T-helper 2 cell (primary cell): ENCODE data around the gene PELI2.
"Not testable (repeated sequence)": the region's sequence is repeated elsewhere in the genome, so short reads cannot be mapped to it uniquely, and the experiment has no call there.

Source experiments
- DNase-seq, 5 experiments: peaks; one replicate each; pipeline versions ENCODE4 v3.0.0 to v3.0.0-alpha.2; 2012 to 2022

Gene PELI2

DNA sequence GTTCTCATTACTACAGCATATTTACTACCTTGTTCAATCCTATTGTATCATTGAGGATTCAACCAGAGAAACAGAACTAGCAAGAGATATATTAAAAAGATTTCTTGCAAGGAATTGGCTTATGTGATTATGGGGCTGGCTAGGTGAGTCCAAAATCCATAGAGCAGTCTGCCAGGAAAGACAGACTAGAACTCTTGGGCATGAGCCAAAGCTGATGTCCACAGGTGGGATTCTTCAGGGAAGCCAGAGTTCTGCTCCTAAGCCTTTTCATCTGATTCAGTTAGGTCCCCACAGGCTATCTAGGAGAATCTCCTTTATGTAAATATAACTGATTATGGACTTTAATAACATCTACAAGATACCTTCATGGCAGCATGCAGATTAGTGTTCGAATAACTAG is 26.0 kb downstream of the PELI2 start:
- DNase-seq = no peak

DNA sequence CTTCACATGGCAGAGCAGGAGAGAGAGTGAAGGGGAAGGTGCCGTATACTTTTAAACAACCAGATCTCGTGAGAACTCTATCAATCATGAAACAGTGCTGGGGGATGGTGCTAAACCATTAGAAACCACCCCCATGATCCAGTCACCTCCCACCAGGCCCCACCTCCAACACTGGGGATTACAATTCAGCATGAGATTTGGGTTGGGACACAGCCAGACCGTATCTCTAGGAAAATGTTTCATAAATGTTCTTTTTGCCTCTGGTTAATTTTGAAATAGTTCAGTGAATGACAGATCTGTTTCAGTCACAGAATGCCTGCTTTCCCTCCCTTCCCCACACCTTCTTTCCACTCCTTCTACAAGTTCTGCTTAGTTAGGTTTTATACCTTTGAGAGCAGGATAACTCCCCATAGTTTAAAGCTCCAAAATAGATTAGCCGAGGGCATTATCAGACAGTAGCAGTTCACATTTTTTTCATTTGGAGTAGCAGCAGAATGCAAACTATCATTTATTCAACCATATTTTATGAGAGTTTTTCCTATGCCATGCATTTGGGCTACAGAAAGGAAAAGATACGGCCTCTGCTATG is 27.1 kb downstream of the PELI2 start:
- no peak for DNase-seq

DNA sequence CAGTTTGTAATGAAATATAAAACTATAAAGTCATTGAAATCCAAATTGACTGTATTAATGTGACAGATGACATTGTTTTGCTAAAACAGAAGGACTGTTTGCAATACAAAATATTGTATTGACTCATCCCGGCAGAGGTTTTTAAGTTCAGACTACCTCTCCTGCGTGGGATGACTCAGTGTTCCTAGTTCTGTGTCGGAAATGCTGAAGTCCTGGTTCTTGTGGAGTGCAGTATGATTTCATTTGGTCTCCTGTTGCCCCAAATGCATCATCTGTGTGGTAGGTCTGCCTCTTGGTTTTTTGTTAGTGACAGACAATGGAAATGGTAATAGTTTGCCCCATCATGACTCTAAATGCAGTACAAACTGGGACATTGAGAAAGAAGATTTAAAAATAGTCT is 27.8 kb downstream of the PELI2 start:
- DNase-seq = peak in 1 of 5 experiments; percentile 64

DNA sequence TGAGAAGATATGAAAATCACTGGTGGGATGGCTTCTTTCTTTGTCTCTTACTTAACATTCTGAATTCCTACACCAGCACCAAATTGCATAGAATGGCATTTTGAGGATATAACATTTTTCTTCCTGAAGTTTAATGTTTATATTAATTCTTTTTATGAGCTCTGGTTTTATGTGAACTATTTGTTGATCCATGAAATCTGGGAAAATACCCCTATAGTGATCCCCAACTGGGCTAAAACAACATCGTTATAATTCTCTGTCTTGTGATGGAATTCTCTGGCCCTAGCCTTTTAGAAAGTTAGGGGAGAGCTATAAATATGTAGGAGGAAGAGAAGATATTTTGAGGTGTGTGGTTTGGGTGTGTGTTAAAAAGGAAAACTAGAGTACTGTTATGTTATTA is 29.2 kb downstream of the PELI2 start:
- DNase-seq = no peak

DNA sequence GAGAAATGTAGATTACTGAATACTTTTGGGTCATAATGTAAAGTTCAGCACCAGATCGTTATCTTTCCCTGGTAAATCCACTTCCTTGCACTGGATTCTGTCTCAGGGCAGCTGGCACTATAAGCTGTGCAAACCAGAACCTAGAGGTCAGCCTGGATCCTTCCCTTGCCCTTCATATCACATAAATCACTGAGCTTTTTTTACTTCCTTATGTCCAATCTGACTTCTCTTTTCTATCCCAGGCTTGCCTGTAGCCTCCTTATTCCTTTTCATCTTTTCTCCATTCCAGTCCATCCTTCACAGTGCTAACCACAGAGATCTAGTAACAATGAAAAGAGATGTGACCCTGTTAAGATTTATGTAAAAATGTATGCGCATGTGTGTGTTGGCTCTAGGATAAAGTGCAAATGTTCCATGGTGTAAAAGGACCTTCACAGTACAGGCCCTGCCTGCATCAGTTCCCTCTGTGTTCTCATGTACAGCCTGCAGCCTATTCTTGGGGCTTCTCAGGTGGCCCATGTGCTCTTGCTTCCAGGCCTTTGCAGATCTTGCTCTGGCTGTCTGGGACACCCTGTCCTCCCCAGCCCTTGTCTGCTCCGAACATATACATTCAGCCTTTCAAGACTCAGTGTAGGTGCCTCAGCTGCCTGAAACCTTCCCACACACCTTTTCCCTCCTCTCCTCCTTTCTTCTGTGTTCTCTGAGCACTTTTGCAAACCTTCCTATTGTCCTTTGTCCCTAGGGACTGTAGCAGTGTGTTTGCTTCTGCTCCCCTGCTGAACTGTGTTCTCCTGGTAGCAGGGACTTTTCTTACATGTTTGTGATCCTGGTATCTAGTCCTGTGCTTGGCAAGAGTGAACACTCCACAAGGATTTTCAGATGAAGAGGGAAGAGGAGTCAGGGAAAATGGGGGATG is 30.0 kb downstream of the PELI2 start:
- DNase-seq = no peak

DNA sequence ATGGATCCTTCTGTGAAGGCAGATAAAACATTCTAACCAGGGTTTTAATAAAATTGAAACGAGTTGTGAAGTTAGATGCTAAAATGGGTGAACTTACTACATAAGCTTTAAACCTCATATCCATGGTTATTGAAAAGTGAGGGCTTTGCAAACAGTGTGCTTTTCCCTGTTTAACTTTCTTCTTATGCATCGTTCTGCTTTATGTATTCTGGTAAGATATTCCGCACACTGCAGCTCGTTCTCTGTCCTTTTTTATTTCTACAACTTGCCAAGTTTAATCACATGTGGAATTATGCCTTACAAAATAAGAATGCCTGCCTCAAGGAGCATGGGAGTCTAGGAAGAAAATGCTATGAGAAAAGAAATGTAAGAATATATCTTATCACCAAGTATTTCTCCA is 30.9 kb downstream of the PELI2 start:
- DNase-seq = no peak

DNA sequence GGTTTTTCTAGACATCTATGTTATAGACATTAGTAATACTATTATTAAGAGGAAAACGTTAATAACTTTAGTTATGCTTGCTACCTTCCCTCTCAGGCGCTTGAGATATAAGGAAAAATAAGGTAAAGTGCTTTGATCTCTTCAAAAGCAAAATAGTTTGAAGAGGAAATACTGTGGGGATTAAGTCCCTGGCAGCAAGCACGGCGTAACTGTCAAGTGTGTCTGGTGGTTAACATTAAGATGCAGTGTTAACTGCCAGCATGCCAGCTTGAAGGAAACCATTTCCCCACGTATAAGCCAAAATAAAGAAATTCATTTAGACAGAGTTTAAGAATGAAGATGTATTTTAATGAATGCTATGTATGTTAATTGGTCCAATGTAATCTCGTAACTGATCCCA is 31.8 kb downstream of the PELI2 start:
- DNase-seq = no peak

DNA sequence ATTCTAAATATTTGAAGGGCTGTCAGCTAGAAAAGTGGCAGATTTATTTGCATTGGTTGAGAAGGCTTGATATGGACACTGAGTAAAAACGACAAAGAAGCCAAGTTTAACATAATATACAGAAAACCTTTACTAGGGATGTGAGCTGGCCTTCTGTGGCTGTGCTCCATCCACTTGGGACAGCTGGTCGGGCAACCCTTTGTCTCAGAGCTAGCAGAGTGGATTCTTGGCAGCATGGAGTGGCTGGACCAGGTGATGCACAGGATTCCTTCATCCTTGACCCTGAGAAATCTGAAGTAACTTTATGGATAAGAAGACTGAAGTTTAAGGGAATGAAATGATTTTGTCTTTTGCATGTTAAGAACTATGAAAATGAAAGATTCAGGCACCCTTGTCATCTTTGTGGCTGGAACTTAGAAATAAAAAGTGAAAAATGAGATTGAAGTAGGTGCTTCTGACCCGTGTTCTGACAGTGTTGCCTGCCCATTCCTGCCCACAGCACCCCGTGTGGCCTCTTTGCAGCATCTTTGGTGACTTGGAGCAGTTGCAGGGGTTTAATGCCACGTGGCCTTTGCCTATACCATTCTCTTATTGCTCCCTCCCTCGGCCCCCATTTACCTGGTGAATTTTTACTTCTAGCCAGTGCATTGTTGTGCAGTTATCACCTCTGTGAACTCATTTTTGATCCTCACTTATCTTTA is 32.6 kb downstream of the PELI2 start:
- DNase-seq = peak in 1 of 5 experiments; percentile 19

DNA sequence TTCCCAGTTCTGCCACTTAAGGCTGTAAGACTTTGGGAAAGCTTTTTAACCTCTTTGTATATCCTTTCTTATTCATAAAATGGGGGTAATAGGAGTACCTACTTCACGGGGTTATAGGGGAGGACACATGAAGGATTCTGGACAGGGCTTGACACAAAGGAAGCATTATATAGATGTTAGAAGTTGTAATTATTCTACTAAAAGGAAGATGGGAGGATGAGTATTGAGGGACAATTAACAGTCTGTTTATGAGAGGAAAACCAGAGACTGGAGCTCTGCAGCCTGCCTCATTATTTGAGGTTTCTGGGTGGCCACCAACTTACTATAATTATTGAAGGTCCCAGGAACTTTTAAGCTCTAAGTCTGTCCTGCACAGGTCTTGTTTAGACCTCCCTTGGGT is 34.0 kb downstream of the PELI2 start:
- DNase-seq = no peak

DNA sequence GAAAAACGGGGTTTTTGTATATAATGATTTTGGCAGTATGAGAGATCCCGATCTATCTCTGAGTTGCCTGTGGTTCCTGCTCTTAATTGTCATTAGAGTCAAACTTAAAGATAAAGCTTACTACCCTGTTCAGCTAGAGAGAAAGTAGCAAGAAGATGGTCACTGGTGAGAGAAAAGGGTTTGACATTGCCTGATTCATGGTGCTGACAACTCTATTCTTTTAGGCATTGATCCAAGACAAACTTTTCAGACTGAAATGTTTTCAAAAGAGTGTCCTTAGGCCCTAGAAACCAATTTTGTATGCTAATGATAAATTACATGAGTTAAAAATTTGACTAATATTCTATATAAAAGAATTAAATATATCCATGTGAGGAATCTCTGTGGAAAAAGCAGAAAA is 35.1 kb downstream of the PELI2 start:
- DNase-seq = no peak

DNA sequence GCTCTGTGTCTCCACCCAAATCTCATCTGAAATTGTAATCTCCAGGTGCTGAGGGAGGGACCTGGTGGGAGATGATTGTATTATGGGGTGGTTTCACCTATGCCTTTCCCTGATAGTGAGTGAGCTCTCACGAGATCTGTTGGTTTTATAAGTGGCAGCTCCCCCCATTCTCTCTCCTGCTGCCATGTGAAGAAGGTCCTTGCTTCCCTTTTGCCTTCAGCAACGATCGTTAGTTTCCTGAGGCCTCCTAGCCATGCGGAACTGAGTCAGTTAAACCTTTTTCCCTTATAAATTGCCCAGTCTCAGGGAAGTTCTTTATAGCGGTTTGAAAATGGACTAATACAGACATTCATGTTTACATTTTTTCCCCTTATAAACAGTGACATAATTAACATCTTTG is 36.1 kb downstream of the PELI2 start:
- DNase-seq = no peak

DNA sequence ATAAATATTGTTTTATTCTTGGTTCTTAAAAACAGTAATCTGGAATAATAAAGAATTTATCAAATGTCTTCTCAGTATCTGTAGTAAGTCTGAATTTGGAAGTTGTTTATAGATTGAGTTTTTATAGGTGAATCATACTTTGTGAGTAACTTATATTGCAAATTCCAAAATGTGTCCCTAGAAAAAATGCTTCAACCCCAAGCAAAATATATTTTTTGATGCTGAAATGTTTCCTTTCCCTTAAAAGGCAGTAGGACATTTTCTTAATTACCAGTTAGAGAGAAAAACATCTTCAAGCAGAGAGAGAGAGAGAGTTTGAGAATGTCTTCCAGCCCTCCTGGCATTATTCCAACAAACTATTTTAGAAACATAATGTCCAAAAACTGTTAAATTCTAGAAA is 37.9 kb downstream of the PELI2 start:
- DNase-seq = no peak

DNA sequence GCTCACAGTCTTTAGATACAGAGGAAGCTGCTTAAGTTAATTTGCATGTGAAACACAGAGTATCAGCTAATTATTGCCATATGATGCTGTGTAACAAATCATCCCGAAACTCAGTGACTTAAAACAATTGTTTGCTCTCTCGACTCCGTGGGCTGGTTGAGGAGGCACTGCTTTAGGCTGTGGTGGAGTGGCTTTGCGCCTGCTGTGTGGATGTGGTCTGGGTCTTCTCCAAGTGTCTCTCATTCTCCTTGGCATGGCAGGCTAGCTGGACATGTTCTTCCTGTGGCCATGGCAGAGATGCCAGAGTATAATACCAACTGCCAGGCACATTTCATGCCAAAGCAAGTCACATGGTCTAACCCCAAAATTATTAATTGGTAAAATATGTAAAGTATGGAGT is 40.9 kb downstream of the PELI2 start:
- peak in 1 of 5 experiments; percentile 4 for DNase-seq

DNA sequence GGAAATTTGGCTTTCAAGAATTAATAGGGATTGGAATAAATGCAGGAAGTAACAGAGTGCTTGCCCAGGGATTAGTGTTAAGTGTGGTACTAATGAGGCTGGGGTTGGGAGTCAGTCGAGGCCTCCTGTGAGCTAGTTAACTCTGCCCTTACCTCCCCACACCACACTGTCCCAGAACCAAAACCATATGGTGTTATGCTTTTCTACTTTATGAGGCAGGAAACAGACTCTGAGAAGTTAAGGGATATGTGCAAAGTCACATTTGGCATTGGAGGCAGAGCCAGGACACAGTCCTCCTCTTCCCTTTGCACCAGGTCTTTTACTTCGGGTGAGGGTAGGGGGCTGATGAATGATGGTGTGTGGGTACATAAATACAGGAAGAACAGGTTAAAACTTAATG is 41.9 kb downstream of the PELI2 start:
- DNase-seq = no peak

DNA sequence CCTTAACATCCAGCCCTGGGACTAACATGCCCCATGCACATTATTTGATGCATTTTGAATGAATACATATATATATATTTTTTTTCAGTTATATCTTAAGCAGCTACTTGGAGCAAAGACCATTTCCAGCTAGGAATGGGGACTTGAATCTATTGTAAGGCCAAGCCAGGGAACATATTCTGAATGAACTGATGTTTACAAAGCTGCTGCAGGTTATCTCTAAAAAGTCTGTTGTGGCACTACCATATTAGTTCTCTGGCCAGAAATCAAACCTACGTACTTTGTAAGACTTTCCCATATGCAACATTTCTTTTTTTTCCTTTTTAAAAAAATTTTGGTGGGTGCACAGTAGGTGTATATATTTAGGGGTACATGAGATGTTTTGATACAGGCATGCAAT is 43.4 kb downstream of the PELI2 start:
- no peak for DNase-seq

DNA sequence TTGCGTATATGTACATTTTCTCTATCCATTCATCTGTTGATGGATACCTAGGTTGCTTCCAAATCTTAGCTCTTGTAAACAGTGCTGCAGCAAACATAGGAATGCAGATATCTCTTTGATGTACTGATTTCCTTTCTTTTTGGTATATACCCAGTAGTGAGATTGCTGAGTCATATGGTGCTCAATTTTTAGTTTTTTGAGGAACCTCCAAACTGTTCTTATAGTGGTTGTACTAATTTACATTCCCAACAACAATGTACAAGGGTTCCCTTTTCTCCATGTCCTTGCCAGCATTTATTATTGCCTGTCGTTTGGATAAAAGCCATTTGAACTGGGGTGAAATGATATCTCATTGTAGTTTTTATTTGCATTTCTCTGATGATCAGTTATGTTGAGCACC is 44.3 kb downstream of the PELI2 start:
- DNase-seq = no peak

DNA sequence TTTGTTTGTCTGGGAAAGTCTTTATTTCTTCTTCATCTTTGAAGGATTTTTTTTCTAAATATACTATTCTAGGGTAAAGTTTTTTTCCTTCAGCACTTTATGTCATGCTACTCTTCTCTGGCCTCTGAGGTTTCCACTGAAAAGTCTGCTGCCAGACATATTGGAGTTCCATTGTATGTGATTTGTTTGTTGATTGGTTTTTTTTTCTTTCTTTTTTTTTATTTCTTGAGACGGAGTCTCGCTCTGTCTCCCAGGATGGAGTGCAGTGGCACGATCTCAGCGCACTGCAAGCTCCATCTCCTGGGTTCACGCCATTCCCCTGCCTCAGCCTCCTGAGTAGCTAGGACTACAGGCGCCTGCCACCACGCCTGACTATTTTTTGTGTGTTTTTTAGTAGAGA is 48.4 kb downstream of the PELI2 start:
- DNase-seq = not testable (repeated sequence)

DNA sequence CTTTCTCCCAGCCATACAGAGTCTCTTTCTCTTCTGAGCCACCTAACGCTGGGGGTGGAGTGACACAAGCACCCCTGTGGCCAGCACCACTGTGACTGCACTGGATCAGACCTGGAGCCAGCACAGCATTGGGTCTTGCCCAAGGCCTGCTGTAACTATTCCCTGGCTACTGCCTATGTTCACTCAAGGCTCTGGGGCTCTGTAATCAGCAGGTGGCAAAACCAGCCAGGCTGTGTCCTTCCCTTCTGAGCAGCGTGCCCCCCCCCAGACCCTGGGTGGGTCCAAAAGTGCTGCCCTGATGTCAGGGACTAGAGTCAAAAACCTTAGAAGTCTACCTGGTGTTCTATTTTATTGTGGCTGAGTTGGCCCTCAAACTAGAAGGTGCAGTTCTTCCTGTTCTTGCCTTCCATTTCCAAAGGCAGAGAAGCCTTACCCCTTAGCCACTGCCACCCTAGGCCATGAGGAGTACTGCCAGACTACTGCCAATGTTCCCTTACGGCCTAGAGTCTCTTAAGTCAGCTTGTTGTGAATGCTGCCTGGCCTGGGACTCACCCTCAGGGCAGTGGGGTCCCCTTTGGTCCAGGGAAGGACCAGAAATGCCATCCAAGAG is 49.9 kb downstream of the PELI2 start:
- DNase-seq = no peak

DNA sequence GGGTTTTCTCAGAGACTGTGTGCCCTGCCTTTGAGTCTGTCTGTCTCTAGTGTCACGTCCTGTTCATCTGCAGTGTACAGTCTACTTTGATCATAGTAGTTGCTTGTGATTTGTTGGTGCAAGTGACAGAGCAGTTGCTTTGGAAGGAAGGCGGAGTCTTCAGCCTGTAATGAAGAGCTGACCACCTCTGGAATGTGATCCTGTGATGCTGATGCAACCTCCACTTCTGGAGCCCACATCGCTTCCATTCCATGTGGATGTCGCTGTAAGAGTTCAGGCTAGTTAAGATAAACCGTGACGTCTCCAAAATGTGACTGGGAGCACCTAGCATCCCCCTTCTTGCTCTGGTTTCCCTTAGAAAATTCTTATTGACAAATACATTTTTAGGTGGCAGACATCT is 51.8 kb downstream of the PELI2 start:
- no peak for DNase-seq

DNA sequence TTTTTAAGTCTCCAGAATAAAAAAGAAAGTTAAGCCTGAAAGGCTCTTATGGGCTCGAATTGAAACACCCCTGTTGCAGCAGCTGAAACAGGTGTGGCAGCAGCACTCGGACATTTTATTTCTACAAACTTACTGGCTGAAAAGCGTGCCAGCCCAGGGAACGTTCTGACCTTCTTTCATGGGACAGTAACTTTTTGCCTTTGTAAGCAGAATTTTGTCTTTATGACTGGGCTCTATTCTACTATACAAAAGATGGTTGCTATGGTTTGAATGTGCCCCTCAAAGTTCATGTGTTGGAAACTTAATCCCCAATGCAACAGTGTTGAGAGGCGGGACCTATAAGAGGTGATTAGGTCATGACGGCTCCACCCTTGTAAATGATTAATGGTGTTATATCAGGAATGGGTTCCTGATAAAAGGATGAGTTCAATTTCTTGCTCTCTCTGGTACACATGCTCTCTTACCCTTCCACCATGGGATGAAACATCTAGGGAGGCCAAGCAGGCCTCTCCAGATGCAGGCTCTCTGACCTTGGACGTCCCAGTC is 52.7 kb downstream of the PELI2 start:
- DNase-seq = no peak

DNA sequence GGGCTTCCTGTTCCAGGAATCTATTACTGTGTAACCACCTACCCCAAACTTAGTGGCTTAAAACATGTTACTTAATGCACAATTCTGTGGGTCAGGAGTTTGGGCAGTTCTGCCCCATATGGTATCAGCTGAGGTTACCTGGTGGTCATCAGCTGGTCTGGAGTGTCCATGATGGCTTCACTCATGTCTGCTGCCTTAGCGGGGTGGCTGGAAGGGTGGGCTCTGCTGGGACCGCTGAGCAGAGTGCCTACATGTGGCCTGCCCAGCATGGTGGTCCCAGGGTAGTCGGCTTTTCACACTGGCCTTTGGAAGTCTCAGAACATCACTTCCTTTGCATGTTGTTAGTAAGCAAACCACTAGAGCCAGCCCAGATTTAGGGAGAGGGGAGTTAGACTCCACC is 53.9 kb downstream of the PELI2 start:
- no peak for DNase-seq

DNA sequence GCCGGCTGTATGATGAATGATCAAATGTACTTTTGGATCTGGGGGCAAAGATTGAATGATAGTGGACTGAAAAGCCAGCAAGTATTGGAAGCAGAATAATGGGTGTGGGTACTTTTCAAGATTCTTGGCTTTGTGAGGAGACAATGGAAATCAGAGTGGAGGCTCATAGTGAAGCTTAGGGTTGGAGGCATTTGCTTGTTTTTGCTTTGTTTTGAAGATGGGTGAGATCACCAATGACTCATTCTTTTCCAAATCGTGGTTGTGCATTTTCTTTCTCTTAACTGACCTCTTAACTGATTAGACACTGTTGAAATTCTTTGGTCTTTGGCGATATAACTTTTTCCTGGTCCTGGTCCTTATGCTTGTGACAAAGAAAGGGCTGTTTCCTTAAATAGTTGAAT is 54.4 kb downstream of the PELI2 start:
- peak in 1 of 5 experiments; percentile 62 for DNase-seq

DNA sequence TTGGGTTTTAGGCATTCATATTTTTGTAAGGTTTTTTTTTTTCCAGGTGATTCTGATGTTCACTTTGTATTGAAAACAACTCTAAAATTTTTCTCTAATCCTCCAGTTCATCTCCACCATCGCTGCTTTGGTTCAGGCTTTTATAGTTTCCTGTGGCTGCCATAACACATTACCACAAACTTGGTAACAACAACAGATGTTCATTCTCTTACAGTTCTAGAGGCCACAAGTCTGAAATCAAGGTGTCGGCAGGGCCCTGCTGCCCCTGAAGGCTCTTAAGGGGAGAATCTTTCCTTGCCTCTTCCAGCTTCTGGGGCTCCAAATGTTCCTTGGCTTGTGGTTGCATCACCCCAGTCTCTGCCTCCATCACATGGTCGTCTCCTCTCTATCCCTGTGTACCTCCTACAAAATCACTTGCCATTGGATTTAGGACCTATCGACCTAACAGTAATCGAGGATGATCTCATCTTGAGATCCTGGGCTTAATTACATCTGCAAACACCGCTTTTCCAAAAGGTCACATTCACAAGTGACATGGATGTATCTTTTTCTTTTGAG is 55.2 kb downstream of the PELI2 start:
- DNase-seq = peak in 1 of 5 experiments; percentile 63
